Panc1 (cell line): Measurements from ENCODE around the gene CDH13. TPM values are rescaled to one million over a fixed set of nuclear protein-coding genes. Genes with fewer than 3 reads are reported as not detected.

Source experiments
- ATAC-seq: fragments of 200-7000 bp; cut with Tn5 transposase; 2 replicates; pipeline ENCODE4 v1.9.1; 2020; ENCODE audit warnings: mild to moderate bottlenecking, moderate library complexity
- BruUV-seq: library from RNA; stranded (reverse); fragments of 400-500 nt; replicated peaks from 2 replicates; lab custom pipeline; 2021; lab: Mats Ljungman, UMichigan
- CTCF ChIA-PET: fragments of 300-600 bp; sonication (Branson Sonifier 250); formaldehyde crosslinking; loops from one replicate; lab custom pipeline; 2022; ENCODE audit warnings: antibody characterized with exemption; lab: Charles Lee
- POLR2A ChIA-PET: fragments of 300-600 bp; sonication (Branson Sonifier 250); formaldehyde crosslinking; loops from one replicate; lab custom pipeline; 2022; ENCODE audit warnings: antibody characterized with exemption; lab: Charles Lee
- DNase-seq: peaks from one replicate; pipeline ENCODE4 v3.0.0-alpha.2; 2010; ENCODE audit warnings: low read depth, low spot score
- H3K27ac ChIP-seq: 2 replicates; pipeline ENCODE4 v1.5.1; 2011; ENCODE audit warnings: mild to moderate bottlenecking, low read length, inconsistent platforms
- H3K27me3 ChIP-seq: fragments of 200-500 bp; sonication (Bioruptor generic); 2 replicates; pipeline ENCODE4 v1.6.0; 2014; ENCODE audit warnings: low read length, inconsistent platforms; ENCODE audit not compliant: control insufficient read depth, insufficient read depth
- H3K36me3 ChIP-seq: fragments of 200-500 bp; sonication (Bioruptor generic); 2 replicates; pipeline ENCODE4 v1.5.1; 2014; ENCODE audit warnings: inconsistent platforms, mild to moderate bottlenecking, low read length, moderate library complexity; ENCODE audit not compliant: control insufficient read depth, insufficient read depth
- H3K4me1 ChIP-seq: 2 replicates; pipeline ENCODE4 v1.5.1; 2011; ENCODE audit warnings: inconsistent platforms, mild to moderate bottlenecking, low read length, moderate library complexity; ENCODE audit not compliant: control insufficient read depth, insufficient read depth
- H3K4me3 ChIP-seq, 2 experiments: 2 replicates each; pipeline ENCODE4 v1.5.1; 2011 to 2012; ENCODE audit warnings: low read depth in 2 of 2, low read length in 2 of 2, mild to moderate bottlenecking in 2 of 2, inconsistent platforms in 1 of 2, moderate library complexity in 1 of 2
- H3K9me3 ChIP-seq: fragments of 200-500 bp; sonication (Bioruptor generic); 2 replicates; pipeline ENCODE4 v1.5.1; 2014; ENCODE audit warnings: low read depth, mild to moderate bottlenecking, inconsistent platforms, low read length, moderate library complexity; ENCODE audit not compliant: control insufficient read depth, insufficient read depth
- CTCF ChIP-seq: fragments of 450-650 bp; IDR thresholded peaks from 2 replicates; pipeline ENCODE4 v1.5.1; 2017; ENCODE audit warnings: mild to moderate bottlenecking
- POLR2AphosphoS5 ChIP-seq: IDR thresholded peaks from 2 replicates; pipeline ENCODE4 v1.6.1; 2012; ENCODE audit warnings: mild to moderate bottlenecking, low read depth, low read length, moderate library complexity
- REST ChIP-seq, 2 experiments: IDR thresholded peaks; 2 replicates each; pipeline ENCODE4 v1.6.1; 2011 to 2012; ENCODE audit warnings: low read depth in 2 of 2, control low read depth in 1 of 2, low read length in 1 of 2, mild to moderate bottlenecking in 1 of 2, moderate library complexity in 1 of 2; ENCODE audit not compliant: insufficient read depth in 1 of 2
- SIN3A ChIP-seq: IDR thresholded peaks from 2 replicates; pipeline ENCODE4 v1.6.1; 2012; ENCODE audit warnings: low read depth, mild to moderate bottlenecking, low read length, moderate library complexity, borderline replicate concordance; ENCODE audit not compliant: insufficient read depth
- TCF7L2 ChIP-seq: IDR thresholded peaks from 2 replicates; pipeline ENCODE4 v1.6.1; 2011; ENCODE audit warnings: mild to moderate bottlenecking, low read depth, low read length, inconsistent platforms
- in situ Hi-C: cut with HindIII; loops from 2 replicates; pipeline ENCODE4 v1.10.0; 2016; ENCODE audit warnings: low sequenced_read_pairs, low pct_unique_long_range_greater_than_20kb
- intact Hi-C: fragments of 100-400 bp; cut with micrococcal nuclease; formaldehyde crosslinking; loops from one replicate; pipeline ENCODE4 v1.10.0; 2022; ENCODE audit not compliant: unreplicated experiment
- total RNA-seq: library from RNA; stranded (reverse); gene quantifications from one replicate; pipeline ENCODE4 v1.2.1, GENCODE V29; 2021; ENCODE audit not compliant: unreplicated experiment

CDH13 gene
- total RNA-seq, 1 experiment from 2014 or later, result not detected

GRCh38 chr16:83630979-83631378 is 1004.2 kb downstream of the CDH13 start:
- TF ChIP-seq TCF7L2, result no peak
- TF ChIP-seq CTCF, result no peak
- TF ChIP-seq SIN3A, result no peak
- no peak for TF ChIP-seq REST (IDR thresholded peaks at IDR 0.05; ENCODE audit: insufficient read depth in 1 of 2, low read depth in 2 of 2, low read length in 1 of 2)
- TF ChIP-seq POLR2AphosphoS5, result no peak
- ChIA-PET CTCF (no interaction called here), POLR2A (no interaction called here)
- no peaks in the 10 kb centered on the region for H3K9me3 ChIP-seq
- intact Hi-C loops (no loop called here), in situ Hi-C loops (no loop called here)
- ATAC-seq, result no peak
- H3K27me3 ChIP-seq, result no peaks in the 10 kb centered on the region
- no peak overlapping the region for H3K4me3 ChIP-seq
- H3K4me1 ChIP-seq, result no peaks in the 10 kb centered on the region
- BruUV-seq, result no TSS peak
- DNase-seq, result no peak
- H3K27ac ChIP-seq, result no peak overlapping the region
- no peaks in the 10 kb centered on the region for H3K36me3 ChIP-seq

- H3K9me3 ChIP-seq, result no peaks in the 10 kb centered on the region
- no TSS peak for BruUV-seq
- intact Hi-C loops (no loop called here), in situ Hi-C loops (no loop called here)
- TF ChIP-seq POLR2AphosphoS5, result no peak
- no peak for TF ChIP-seq SIN3A
- no peak for TF ChIP-seq TCF7L2
- no peak for TF ChIP-seq REST (IDR thresholded peaks at IDR 0.05; ENCODE audit: insufficient read depth in 1 of 2, low read depth in 2 of 2, low read length in 1 of 2)
- no peak overlapping the region for H3K4me3 ChIP-seq
- no peaks in the 10 kb centered on the region for H3K36me3 ChIP-seq
- H3K4me1 ChIP-seq, result no peaks in the 10 kb centered on the region
- ATAC-seq, result no peak
- H3K27me3 ChIP-seq, result no peaks in the 10 kb centered on the region
- ChIA-PET POLR2A (no interaction called here), CTCF (no interaction called here)
- DNase-seq, result no peak
- no peak overlapping the region for H3K27ac ChIP-seq
These were observed 1006.5 kb downstream of the CDH13 start for GRCh38 chr16:83633286-83633685.
